Stimulated activated CD4-positive, alpha-beta T cell treated with anti-CD3 and anti-CD28 coated beads, Interleukin-1b, Interleukin-23, amount 100 ng/mL, for 48 hours (primary cell): ENCODE measurements around the gene TBR1.

Experiments used
- DNase-seq: peaks from one replicate; pipeline ENCODE4 v3.0.0-alpha.2; 2020

The TBR1 gene

DNA sequence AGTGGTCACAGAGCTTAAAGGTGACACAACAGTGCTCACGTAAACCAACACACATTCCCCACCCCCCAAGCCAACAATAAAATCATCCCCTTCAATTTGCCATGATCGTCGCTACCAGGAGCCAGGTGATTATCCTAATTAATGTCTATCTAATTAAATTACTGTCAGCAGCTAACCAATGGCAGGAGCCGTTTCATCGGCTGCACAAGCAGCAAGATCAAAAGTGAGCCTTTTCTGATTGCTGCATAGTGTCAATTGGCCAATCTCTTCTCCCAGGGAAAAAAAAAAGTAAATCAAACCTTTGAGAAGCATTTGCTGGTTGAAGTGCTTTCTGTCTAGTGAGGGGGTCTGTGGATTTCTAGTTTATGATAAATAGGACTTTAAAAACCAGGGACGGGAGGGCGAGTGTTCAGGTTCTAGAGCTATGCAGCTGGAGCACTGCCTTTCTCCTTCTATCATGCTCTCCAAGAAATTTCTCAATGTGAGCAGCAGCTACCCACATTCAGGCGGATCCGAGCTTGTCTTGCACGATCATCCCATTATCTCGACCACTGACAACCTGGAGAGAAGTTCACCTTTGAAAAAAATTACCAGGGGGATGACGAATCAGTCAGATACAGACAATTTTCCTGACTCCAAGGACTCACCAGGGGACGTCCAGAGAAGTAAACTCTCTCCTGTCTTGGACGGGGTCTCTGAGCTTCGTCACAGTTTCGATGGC, at the start of gene TBR1:
TBR1 (plus strand) TSS at position 311 of the 721 bp plus-strand sequence; CDS start at position 425, 114 bp downstream.
- DNase-seq: no peak

DNA sequence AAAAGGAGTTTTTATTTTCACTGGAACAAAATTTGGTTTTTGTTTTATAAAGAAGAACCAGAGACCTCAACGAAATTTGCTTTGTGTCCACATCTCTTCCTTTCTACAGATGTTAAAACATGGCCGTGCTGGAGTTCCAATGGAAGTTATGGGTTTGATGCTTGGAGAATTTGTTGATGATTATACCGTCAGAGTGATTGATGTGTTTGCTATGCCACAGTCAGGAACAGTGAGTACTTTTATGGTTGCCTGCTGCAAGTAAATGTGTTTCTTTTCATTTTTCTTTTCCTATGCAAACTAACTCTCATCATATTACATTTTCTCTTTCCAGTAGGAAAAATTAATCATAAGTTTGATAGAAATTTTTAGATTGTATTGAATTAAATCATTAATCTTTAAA, 48.4 kb upstream of the TBR1 start:
- DNase-seq: no peak

DNA sequence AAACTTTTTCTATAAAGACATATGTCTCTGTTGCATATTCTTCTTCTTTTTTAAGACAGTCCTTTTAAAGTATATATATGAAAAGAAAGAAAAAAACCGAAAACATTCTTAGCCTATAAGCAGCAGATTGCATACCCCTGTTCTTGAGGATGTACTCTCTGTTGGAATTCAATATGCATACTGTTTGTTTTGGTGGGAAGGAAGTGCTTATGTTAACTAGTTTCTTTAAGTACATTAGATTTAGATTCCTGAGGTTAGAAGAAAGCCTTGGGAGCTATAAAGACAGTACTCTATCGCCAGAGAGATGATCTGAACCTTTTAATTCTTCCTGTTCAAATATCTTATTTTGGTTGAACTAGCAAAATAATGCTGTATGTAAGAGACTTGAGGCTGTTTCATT, 46.8 kb upstream of the TBR1 start:
- DNase-seq: no peak

DNA sequence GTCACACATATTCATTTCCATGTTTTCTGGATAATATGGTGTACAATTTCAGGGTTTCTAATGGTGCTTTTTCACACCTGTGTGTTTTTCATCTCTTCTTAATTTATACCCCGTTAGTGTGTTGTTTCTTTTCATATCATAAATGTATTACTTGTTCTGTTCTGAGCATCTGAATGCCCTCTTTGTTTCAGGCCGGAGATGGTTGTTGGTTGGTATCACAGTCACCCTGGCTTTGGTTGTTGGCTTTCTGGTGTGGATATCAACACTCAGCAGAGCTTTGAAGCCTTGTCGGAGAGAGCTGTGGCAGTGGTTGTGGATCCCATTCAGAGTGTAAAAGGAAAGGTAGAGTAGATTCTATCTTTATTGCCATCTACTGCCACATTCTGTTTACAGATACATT, 45.1 kb upstream of the TBR1 start:
- DNase-seq: no peak

DNA sequence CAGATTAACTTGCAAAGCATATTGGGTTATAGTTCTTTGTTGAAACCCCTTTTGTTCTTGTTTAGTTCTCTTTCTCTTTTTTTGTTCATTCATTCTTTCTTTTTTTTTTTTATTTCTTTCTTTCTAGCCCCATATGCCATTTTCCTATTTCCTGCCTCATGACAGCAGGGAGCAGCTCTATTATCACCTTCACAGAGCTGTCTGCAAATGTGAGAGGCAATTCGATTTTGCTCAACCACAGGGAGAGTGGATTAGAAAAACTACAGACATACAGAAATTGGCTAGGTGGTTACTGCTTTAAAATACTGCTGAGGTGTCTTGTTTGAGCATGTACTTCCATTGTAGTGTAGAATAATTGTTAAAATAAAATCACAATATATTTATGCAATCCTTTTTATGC, 44.2 kb upstream of the TBR1 start:
- DNase-seq: no peak

DNA sequence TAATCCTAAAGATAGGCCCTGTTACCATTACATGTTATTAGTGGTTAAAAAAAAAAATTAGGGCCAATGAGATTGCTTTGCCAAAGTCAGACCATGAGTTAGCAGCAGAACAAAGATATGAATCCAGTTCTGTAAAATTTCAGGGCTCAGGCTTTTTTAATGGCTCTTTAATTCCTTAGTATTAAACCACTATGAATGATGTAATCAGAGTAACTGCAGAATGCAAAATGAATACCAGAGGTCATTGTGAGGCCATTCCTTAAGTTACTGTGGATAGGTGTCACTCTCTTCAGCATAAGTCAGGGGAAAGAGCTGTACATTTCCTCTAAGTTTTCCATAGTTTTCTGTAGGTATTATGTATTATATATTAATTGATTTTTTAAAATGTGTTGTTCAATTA, 42.2 kb upstream of the TBR1 start:
- DNase-seq: no peak

DNA sequence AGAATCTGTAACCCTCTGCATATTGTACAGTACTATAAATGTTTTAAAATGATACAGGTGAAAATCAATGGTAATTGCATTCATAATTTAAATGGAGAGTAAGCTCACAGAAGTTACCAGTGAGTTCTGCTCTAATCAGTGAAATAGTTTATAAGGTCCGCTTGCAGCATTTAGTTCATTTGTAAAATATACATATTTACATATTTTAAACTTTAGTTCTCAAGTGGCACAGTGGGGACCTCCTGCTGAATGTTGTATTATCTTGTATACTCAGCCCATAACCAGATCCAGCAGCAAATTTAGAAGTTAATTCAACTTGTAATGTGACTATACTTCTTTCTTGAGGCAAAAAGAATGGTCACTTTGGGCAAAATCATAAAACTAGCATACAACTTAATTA, 41.7 kb upstream of the TBR1 start:
- no peak for DNase-seq

DNA sequence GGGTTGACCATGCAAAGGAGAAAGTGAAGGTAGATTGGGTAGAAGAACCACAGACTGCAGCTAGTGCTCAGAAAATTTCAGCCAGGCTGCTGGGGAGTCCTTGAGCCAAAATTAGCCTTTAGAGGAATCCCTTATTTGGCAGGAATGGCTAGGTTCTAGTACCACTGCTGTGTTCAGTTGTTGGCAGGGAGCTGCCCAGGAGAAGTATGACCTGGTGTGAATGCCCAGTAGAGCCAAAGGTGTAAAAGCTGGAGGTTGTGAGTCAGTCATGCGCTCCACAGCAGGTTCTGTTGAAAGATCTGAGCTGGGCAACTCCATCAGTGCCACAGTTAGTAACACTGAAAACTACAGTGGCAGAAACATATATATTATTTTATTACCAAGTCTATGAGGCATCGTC, 36.4 kb upstream of the TBR1 start:
- DNase-seq: no peak

DNA sequence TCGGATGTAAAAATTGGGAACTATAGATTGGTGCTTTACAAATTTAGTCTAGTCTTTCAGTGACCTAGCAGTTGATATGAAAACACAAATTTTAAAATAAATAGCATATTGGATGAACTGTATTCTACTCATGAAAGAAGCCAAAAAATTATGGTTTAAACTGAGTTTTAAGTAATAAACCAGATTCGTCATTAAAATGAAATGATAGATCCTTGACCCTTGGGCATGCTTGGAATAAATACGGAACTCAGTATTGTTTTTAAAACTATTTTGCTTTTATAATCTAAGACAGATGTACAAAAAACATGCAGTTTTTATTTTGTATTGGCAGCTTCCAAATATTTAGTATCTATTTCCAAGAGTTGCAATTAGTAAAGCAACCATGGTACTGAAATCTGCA, 34.6 kb upstream of the TBR1 start:
- DNase-seq: no peak

DNA sequence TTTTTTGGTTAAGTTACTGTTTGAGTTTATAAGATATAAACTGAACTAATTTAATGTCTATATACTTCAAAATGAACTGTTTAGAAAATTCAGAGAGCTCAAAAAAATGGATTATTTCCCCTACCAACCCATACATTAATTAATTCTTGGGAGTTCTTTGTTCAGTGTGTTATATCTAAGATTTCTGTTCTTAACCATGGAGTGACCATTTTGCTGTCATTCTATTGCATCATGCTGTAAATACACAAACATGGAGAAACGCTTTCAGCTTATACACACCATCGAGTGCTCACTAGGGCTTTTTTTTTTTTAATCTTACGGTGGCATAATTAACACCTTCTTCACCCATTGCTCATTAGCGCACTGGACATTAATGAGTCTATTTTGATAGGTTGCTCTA, 33.4 kb upstream of the TBR1 start:
- no peak for DNase-seq

DNA sequence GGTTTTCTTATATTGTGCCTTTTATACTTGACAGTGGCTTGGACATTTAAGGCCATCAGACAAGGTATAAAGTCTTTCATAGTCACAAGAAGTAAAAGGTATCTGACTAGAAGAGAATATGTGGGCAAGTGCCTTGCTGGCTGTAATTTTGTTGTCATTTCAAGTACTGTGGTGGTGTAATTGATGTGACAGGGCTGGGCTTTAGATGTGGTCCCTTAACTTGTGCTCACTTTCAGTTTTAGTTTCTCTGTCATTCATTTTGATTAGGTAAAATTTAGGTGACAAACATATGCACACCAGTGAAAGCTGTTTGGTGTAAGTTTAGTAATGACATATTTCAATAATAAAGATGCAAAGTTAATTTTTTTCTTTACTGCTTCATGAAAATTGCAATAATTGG, 31.2 kb upstream of the TBR1 start:
- no peak for DNase-seq

DNA sequence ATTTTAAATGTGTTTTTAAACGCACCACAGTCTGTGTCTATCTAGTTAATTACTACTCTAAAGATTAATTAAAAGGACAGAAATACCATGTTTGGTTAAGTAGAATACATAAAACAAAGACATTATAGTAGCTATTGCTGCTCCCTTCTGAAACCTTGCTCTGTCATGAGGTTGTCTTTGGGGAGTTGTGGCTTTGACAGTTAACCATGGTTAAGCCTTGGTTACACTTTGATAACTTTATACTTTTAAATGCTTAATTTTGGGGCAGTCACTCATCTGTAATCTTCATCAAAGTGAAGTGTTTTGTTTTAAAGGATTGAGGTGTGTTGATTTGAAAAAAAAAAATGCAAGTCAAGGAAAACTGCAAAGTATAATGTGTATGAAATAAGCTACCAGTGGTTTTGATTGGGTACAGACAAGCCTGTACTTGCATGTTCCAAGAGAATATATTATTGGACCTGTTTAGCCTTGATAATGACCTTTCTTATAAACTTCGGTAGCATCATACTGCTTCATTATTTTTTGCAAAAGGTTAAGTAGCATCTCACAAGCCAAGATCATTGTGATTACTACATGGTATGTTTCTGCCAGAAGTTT, 29.8 kb upstream of the TBR1 start:
- no peak for DNase-seq

DNA sequence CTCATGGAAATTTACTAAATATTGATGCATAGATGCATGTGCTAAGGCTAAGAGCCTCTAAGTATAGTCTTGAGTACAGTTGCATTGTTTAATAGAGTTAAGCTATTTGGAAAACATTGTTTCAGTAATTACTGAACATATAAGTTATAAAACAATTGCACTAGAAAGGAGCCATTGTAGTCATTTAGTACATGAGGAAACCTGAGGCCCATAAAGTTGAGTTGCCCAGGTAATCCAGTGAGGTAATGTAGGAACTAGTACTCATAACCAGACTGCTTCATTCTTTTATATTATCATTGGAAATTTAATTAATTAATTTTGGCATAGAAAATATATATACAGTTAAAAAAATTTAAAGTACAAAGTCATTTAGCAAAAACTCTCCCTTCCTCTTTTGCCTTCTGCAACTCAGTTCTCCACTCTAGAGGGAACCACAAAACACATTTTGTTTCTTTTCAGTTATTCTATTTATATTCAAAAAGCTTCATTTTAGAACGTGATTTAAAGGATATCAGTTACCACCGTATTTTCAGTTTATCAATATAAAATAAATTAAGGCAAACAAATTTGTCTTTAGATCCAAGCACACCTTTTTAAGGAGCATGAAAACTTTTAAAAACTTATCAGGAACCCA, 27.8 kb upstream of the TBR1 start:
- DNase-seq: no peak

DNA sequence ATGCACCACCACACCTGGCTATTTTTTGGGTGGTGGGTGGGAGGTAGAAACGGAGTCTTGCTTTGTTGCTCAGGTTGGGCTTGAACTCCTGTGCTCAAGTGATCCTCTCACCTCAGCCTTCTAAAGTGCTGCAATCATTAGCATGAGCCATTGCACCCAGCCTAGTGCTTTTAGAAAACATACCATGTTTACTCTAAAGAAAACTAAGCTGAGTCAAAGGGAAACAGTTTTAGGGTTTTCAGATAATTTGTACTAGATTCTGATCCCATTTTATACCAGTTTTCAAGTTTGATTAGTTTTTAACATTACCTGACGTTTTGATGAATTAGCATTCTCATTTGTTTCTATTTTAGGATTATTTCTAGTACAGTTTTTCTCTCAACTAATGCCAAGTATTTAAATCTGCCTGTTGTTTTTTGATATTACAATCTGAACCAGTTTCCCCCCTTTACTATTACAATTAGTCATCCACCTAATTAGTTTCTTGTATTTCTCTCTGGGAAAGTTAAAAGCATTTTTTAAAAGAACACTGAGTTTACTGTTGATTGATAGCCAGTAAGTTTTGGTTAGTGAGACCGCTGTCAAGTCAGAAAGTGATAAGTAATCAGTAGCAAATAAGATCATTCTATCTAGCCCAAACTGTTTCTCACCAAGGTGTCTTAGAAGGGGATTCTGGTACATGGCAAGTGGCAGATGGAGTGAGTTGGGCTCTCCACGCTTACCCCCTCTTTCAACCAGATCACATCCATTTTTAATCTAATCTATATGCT, 24.2 kb upstream of the TBR1 start:
- DNase-seq: no peak

DNA sequence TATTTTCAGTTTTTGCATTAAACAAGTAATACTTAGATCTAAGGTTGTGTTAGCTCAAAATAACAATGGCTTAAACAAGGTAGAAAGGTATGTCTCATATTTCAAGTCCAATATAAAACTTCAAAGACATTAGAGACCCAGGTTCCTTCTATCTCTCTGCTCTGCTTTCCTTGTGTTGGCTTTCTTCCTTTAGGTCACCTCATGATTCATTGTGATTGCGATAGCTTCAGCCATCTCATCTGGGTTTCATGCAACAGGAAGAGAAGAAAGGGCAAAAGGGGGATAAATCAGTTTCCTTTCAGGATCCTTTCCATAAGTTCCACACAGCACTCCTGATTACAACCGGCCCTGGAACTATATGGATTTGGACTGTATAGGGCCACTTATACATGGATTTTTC, 16.0 kb upstream of the TBR1 start:
- no peak for DNase-seq

DNA sequence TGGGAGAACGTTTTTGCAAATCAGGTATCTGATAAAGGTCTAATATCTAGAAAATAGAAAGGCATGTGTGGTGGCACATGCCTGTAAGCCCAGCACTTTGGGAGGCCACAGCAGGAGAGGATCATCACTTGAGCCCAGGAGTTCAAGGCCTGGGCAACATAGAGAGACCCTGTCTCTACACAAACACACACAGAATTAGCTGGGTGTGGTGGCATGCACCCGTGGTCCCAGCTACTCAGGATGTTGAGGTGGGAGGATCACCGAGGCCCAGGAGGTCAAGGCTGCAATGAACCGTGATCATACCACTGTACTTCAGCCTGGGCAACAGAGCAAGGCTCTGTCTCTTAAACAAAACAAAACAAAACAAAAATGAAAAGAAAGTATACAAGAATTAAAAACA, 13.8 kb upstream of the TBR1 start:
- no peak for DNase-seq

DNA sequence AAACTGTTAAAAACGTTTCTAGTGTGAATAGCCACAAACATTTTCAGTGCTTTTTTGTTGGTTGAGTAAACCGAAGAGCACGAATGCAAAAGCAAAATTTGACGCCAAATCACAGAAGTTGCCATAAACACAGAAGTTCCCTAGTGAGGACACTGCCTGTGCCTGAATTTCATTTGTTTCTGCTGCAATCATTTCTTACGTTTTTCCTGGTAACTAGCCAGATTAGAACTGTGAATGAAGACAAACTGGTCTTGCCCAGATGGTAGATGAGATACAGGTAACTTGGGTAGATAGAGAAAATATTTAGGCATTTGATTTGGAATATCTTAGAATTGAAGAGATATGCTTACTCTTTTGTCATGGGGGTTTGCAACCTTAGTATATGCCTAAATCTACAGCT, 9.8 kb upstream of the TBR1 start:
- DNase-seq: no peak

DNA sequence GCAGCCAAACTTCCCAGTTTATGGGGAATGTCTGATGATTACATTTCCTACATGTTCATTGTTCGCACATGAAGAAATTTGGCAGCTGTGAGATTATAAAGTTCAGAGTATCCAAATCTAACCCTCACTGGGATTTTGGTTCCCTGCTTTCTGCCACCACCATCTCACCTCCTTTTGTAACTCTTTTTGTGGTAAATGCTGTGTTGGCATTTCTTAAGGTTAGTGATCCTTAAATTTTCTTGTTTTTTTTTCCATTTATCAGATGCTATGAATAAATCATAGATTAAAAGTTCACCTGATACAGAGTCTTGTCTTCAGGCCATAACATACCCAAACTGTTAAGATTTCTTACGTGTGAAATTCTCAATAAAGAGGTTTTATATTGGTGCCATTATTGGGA, 8.5 kb upstream of the TBR1 start:
- no peak for DNase-seq

DNA sequence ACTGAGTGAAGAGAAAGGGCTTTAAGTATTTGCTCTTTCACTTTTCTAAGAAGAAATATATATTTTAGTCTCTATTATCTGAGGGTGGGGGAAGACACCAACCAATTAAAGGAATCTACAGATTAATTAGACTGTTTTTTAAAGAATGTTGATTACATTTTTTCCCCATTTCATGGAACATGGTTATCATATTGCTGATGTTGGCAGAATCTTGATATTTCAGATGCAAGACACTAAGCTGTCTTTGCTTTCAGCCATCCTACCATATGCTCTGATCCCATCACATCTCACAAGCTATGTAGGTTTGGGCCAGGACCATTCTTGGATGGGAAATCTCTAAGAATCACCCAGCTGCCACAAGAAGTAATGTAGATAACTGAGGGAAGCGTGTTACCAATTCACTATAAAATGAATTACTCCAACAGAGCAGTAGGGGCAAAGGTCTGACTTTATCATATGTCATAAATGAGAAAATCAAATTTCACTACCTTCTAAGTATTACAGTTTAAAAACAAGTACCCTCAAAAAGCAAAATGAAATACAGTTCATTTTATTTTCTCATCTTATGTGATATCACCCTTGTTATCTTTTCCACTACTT, 6.7 kb upstream of the TBR1 start:
- DNase-seq: no peak

DNA sequence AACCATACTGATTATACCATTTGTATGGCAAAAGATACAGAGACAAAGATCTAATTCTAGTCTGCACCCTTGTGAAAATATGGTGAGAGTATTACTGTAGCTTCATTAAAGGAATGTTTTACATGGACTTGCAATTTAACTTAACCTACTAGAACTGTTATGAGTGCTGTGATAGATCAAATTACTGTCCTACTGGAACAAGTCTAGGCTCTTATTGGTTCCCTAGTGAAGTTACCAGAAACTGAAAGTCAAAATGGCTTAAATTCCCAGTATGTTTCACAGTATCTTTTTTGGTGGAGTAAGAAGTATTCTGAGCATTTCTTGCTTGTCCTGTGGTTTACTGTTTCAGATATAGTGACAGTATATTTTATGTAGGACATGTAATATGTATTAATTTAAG, 3.8 kb upstream of the TBR1 start:
- no peak for DNase-seq

DNA sequence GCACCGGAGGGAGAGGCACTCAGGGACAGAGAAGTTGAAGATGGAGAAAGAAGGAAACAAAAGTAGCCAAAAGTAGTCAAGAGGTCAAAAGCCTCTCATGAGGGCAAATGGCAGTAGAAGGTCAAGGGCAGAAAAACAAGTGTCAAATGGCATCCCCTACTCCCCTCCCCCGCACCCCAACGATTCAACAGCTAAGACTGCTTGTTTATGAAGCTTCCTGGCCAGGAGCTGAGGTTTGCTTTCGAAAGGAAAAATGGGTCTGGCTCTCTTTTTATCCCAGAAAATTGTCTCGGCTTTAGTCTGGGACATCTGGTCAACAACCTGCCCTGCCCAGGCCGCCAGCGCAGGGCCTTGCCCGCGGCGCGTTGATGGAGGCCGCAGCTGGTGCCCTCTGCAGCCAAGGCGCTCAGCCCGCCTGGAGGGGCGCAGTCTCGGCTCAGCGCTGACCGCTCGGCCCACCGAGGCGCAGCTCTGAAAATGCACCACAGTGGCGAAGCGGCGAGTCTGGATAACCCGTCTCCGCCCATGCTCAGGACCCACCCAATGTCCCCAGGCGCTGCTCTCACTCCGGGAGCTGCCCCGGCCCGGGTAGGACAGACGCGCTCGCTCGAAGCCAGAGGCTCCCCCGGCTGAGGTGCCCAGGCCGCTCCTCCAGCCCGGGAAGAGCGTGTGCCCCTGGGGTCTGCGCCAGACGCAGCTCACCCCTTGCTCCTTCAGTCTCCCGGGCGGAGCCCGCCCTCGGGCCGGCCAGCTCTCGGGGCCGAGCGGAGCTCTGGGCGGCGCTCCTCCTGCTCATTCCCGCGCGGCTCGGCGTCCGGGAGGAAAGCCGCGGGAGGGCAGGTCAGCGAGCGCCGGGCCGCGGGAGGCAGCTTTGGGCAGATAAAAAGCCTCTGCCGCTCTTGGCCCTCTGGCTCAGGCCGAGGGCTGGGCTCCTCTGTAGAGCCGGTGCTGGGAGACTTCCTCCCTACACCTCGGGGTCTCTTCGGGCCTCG, 1.8 kb upstream of the TBR1 start:
- DNase-seq: no peak
